Body of pancreas (tissue), 4 donors: ENCODE data around the gene DCAF7. TPM values are rescaled to one million over a fixed set of nuclear protein-coding genes. Genes with fewer than 3 reads are reported as not detected.

Source experiments
- ATAC-seq: fragments of 150-250 bp; one replicate; pipeline ENCODE4 v1.9.1; 2016
- DNase-seq, 4 donors: peaks; one replicate each; pipeline ENCODE4 v3.0.0-alpha.2; 2019
- H3K27ac ChIP-seq, 4 donors: fragments of 200-600 bp; sonication (generic); 1 replicate in 3 of 4; 2 replicates in 1 of 4; pipeline versions ENCODE4 v1.5.1 to v1.6.1; 2016 to 2019; ENCODE audit warnings: mild to moderate bottlenecking in 1 of 4, mixed read lengths in 1 of 4, moderate library complexity in 1 of 4
- H3K27me3 ChIP-seq, 2 donors: fragments of 200-600 bp; sonication (generic); one replicate each; pipeline ENCODE4 v1.6.0; 2016; ENCODE audit warnings: mild to moderate bottlenecking in 1 of 2
- H3K36me3 ChIP-seq, 2 donors: fragments of 200-600 bp; sonication (generic); replicated peaks in 1 of 2; 2 replicates each; pipeline ENCODE4 v1.5.1; 2016; ENCODE audit warnings: low read depth in 2 of 2; ENCODE audit not compliant: insufficient read depth in 1 of 2
- H3K4me1 ChIP-seq: fragments of 200-600 bp; sonication (generic); one replicate; pipeline ENCODE4 v1.6.0; 2016
- H3K4me3 ChIP-seq, 2 donors: fragments of 200-600 bp; sonication (generic); 1 replicate in 1 of 2; 2 replicates in 1 of 2; pipeline ENCODE4 v1.5.1; 2016 to 2019
- H3K9me3 ChIP-seq, 3 donors: fragments of 200-600 bp; sonication (generic); 1 replicate in 2 of 3; 2 replicates in 1 of 3; pipeline ENCODE4 v1.5.1; 2016
- CTCF ChIP-seq, 7 experiments: fragments of 450-650 bp in 4 of 7; fragments of 200-600 bp in 3 of 7; sonication (generic) in 3 of 7; IDR thresholded peaks; one replicate each; pipeline ENCODE4 v1.5.1; 2016 to 2019; ENCODE audit warnings: antibody characterized with exemption in 7 of 7
- POLR2A ChIP-seq, 3 donors: fragments of 450-650 bp; IDR thresholded peaks; one replicate each; pipeline ENCODE4 v1.6.1; 2016; ENCODE audit warnings: antibody characterized with exemption in 3 of 3, mild to moderate bottlenecking in 2 of 3
- WGBS, 2 donors: methylation state at CpG; one replicate each; pipeline ENCODE4 v1.1.5; 2017; 5-methylcytosine and 5-hydroxymethylcytosine counted together
- intact Hi-C: fragments of 100-400 bp; cut with DNase I; formaldehyde crosslinking; loops from one replicate; pipeline ENCODE4 v1.15.1; 2023
- small RNA-seq: library from RNA; depleted of rRNA; stranded (forward); fragments of <200 nt; gene quantifications from one replicate; pipeline ENCODE3, GENCODE V24; 2016
- total RNA-seq, 2 donors: library from RNA; depleted of rRNA; stranded (reverse); fragments of >200 nt; gene quantifications; one replicate each; pipeline ENCODE4 v1.1.0, GENCODE V29; 2016

Gene DCAF7
- total RNA-seq, 2 donors from 2014 or later: 16.8 to 16.9 TPM

GRCh38 chr17:63641692-63642448 lies 91.6 kb downstream of the DCAF7 start:
- Histone ChIP-seq H3K36me3 (peaks cover 0 to 4% of the 10 kb centered on the region in 2 donors), H3K4me1 (no peaks in the 10 kb centered on the region), H3K27ac (peak overlapping the region in 1 of 4 donors; percentile 33), H3K9me3 (no peaks in the 10 kb centered on the region), H3K4me3 (no peak overlapping the region), H3K27me3 (no peaks in the 10 kb centered on the region)
- TF ChIP-seq CTCF (IDR thresholded peaks at IDR 0.05): no peak
- TF ChIP-seq POLR2A (IDR thresholded peaks at IDR 0.05): no peak
- WGBS, 2 donors: 85 to 87% methylated on average over 4 of the region's 4 CpGs
- intact Hi-C loops: no loop called here
- ATAC-seq: no peak
- DNase-seq: peak in 2 of 4 donors; percentile 13 to 70

Small RNA genes lying within 50 kb of the gene (small RNA-seq; reads per million reads assigned to genes)
- gene RNU6-288P: not detected

Other genes with a start within 250 kb of the DCAF7 start
- gene CYB561, start 104.2 kb upstream of the DCAF7 start, total RNA-seq: 100 to 1,000 TPM in 1 of 2 donors, 10 to 100 TPM in 1; 61.5 to 137 TPM
- 1 to 10 TPM; 5.3 to 6.2 TPM for gene ACE, start 73.4 kb upstream of the DCAF7 start, total RNA-seq
- under 1 TPM in 1 of 2 donors, not detected in 1; 0.78 TPM for gene KCNH6, start 27.1 kb upstream of the DCAF7 start, total RNA-seq
- 10 to 100 TPM in 1 of 2 donors, 1 to 10 TPM in 1; 9.3 to 10.5 TPM for gene TACO1, start 50.4 kb downstream of the DCAF7 start, total RNA-seq
- 10 to 100 TPM; 21.0 to 33.3 TPM for gene MAP3K3, start 71.9 kb downstream of the DCAF7 start, total RNA-seq
- gene LIMD2, start 149.6 kb downstream of the DCAF7 start, total RNA-seq: 1 to 10 TPM; 4.9 to 9.6 TPM
- gene STRADA, start 191.3 kb downstream of the DCAF7 start, total RNA-seq: 10 to 100 TPM; 25.4 to 26.7 TPM
- 10 to 100 TPM; 42.2 to 56.8 TPM for gene CCDC47, start 223.1 kb downstream of the DCAF7 start, total RNA-seq
- gene DDX42, start 223.7 kb downstream of the DCAF7 start, total RNA-seq: 100 to 1,000 TPM; 114 to 116 TPM